IPS-15b (cell line): ENCODE data around the gene ANAPC2.

ENCODE experiments used
- H3K27me3 ChIP-seq: one replicate; pipeline ENCODE4 v1.6.1; 2013; ENCODE audit warnings: low read length; ENCODE audit not compliant: control insufficient read depth, insufficient read depth
- H3K36me3 ChIP-seq: one replicate; pipeline ENCODE4 v1.6.1; 2013; ENCODE audit warnings: low read length; ENCODE audit not compliant: control insufficient read depth, insufficient read depth
- H3K4me1 ChIP-seq: one replicate; pipeline ENCODE4 v1.6.1; 2013; ENCODE audit warnings: mild to moderate bottlenecking, low read length; ENCODE audit not compliant: control insufficient read depth, insufficient read depth
- H3K4me3 ChIP-seq: one replicate; pipeline ENCODE4 v1.5.1; 2013; ENCODE audit warnings: low read depth, low read length
- H3K9ac ChIP-seq: one replicate; pipeline ENCODE4 v1.6.1; 2013; ENCODE audit warnings: low read depth, mild to moderate bottlenecking, low read length
- H3K9me3 ChIP-seq: one replicate; pipeline ENCODE4 v1.6.1; 2013; ENCODE audit warnings: mild to moderate bottlenecking, low read length; ENCODE audit not compliant: control insufficient read depth, insufficient read depth

Gene ANAPC2

DNA sequence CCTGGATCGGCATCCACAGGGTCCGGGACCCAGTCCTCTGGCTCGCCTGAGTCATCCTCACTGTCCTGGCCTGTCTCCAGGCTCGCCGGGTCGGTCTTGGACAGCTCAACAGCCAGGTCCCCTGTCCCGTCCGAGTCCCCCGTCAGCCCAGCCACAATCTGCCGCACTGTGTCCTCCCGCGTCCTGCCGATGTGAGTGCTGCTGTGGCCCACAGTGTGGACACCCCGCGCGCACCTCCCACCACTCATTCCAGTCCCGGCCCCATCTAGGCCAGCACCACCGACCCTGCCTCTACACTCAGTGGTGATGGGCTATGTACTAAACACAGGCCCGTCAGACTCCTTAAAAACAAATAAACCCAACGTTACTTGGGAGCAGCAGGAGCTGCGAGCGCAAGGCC lies 6.7 kb downstream of the ANAPC2 start:
- Histone ChIP-seq H3K4me3 (no peak overlapping the region), H3K9me3 (no peaks in the 10 kb centered on the region), H3K9ac (no peak overlapping the region), H3K4me1 (no peaks in the 10 kb centered on the region), H3K36me3 (peaks cover 52% of the 10 kb centered on the region), H3K27me3 (no peaks in the 10 kb centered on the region)

DNA sequence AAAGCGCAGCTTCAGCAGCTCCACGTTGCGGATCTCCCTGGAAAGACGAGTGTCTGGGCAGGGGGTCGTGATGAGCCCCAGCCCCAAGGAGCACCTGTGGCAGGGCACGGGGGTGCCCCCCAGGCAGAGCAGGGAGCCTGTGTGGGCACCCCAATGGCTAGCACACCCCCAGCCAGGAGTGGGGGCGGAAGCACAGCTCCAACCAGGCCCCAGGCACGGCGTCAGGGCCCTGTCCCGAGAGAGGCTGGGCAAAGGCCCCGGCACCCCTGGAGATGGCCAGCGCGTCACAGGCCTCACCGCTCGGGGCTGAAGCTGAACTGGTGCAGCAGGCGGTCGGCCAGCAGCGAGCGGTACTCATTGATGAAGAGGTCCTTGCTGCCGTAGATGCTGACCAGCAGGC lies 7.9 kb downstream of the ANAPC2 start:
- Histone ChIP-seq H3K27me3 (peaks cover 3% of the 10 kb centered on the region), H3K4me1 (no peaks in the 10 kb centered on the region), H3K9ac (no peak overlapping the region), H3K9me3 (no peaks in the 10 kb centered on the region), H3K36me3 (peaks cover 45% of the 10 kb centered on the region), H3K4me3 (no peak overlapping the region)

DNA sequence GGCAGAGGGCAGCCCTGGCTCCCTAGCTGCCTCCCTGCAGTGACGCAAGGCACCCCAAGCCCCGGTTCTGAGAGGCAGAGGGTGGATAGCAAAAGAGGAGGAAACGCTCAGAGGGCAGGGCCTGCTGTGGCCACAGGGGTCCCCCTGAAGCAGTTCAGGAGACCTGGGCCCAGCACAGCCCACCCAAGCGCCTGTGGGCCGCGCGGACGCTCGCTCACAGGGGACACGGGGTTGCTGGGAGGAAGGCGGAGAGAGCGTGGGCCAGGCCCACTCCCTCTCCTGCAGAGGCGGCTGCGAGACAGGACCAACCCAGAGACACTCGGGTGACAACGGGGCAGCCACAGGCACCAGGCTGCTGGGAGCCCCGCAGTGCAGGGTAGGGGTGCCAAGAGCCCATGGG lies 8.6 kb downstream of the ANAPC2 start:
- Histone ChIP-seq H3K4me1 (no peaks in the 10 kb centered on the region), H3K27me3 (peaks cover 3% of the 10 kb centered on the region), H3K9ac (no peak overlapping the region), H3K9me3 (no peaks in the 10 kb centered on the region), H3K4me3 (no peak overlapping the region), H3K36me3 (peaks cover 44% of the 10 kb centered on the region)

DNA sequence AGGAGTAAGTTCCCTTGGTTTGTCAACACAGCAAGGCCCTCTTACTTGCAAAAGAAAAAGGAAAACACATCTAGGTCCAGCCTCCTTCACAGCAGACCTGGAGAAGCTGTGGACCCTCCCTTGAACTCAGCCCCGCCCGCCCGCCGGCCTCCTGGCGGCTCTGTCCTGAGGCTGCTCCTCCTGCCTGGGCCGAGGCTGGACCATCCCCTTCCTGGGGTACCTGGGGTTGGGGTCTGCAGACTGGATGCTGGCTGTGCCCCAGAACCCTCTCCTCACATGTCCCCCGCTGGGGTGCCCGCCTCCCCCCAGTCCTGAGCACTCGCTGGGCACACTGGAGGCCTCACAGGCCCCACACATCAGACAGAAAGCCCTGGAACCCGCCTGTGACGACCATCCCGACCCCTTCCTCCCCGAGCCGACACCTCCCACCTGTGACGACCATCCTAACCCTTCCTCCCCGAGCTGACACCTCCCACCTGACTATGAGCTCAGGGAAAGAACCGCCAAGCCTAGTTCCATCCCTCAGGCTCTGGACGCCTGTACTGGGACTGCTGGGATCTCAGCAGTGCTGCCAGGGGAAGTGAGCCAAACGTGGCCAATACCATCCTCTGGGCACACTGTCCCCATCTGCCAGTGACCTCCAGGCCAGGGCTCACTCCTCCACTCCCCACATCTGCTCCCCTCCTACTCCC lies 9.3 kb downstream of the ANAPC2 start:
- Histone ChIP-seq H3K9ac (no peak overlapping the region), H3K36me3 (peaks cover 44% of the 10 kb centered on the region), H3K4me1 (no peaks in the 10 kb centered on the region), H3K9me3 (no peaks in the 10 kb centered on the region), H3K4me3 (no peak overlapping the region), H3K27me3 (peaks cover 3% of the 10 kb centered on the region)

DNA sequence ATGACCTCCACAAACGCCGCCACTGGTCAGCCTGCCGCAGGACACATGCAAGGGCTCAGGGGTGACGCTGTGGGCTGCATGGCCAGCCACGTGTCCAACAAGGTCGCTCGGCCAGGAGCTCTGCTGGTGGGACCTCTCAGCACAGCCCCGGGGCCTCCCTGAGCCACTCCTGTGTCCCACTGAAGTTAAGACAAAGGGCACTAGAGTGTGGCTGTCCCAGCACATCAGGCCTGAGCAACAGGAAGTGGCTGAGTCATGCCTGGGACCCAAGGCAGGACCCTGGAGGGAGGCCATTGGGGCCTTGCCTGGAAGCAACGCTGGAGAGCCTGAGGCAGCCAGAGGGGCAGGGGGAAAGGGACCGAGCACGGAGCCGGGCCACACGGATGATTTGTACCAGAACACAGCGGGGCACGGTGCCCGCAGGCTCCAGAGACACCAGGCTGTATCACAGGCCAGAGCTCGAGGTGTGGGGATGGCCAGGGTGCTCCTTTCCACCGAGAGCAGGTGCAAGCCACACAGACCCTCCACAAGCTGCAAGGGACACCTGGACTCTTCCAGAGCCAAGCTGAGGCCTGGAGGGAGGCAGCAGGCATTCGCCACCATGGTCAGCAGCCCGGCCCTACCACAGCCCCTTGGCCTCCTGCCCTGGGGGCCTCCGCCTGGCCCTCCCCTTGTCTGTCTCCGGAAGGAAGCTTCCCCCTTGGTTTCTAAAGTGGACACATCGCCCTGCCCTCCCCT lies 10.0 kb downstream of the ANAPC2 start:
- Histone ChIP-seq H3K4me1 (no peaks in the 10 kb centered on the region), H3K27me3 (peaks cover 3% of the 10 kb centered on the region), H3K4me3 (no peak overlapping the region), H3K36me3 (peaks cover 37% of the 10 kb centered on the region), H3K9ac (no peak overlapping the region), H3K9me3 (no peaks in the 10 kb centered on the region)

DNA sequence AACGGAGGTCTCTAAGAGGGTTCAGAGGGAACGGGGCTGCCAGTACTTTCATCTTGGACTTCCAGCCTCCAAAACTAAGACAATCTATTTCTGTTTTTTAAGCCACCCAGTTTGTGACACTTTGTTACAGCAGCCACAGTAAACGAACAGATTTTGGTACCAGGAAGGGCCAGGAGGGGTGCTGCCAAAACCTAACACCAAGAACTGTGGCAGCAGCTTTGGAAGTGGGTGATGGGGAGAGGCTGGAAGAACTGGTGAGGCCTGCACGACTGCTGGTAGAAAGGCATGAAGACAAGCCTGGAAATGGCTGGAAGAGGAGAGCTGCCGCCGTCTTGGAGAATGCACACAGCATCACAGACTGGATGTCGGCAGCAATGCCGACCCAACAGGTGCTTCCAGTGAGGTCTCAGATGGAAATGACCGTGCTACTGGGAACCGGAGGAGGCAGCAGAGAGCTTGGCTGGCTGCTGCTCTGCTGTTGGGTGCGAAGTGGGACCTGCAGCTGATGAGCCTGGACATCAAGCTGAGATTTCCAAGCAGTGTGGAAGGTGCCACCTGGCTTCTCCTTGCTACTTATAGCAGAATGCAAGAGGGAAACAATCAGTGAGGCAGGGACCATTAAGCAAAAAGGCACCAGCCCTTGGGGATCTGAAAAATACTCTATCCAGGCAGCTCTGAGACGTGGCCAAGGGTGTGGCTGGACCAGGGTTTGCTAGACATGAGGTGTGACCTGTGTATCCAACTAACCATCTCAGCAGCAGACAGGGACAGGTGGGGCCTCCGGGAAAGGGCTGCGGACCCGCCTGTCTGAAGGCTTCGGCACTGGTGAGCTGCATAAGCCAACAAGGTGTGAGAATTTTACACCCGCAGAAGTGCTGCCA lies 11.8 kb downstream of the ANAPC2 start:
- Histone ChIP-seq H3K4me1 (no peaks in the 10 kb centered on the region), H3K9me3 (no peaks in the 10 kb centered on the region), H3K36me3 (peaks cover 23% of the 10 kb centered on the region), H3K9ac (no peak overlapping the region), H3K4me3 (no peak overlapping the region), H3K27me3 (peaks cover 3% of the 10 kb centered on the region)

DNA sequence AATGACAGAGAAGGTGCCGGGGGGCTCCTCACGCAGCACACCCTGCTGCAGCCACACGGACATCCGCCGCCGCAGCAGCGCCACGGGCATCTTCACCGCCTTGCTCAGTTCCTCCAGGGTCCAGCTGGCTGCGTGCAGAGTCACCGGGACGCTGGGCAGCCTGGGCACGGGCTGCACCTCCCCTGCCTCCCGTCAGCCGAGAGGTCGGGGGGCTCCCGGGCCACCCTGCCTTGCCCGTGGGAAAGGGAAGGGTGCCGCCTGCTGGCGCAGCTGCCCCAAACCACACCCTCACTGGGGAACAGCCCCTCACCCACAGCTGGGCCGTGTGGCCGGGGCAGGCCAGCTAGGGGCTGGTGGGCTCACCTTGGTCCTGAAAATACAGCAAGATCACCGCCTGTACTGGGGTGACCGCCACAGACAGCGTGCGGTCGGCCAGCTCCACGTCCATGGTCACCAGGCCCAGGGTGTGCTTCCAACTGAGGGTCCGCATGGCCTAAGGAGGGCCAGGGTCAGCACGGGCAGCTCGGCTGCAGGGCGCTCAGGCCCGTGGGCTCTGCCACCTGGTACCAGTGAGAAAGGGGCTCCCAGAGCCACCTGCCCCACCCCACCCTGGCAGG lies 12.9 kb downstream of the ANAPC2 start:
- no peak overlapping the region for H3K9ac ChIP-seq
- H3K4me3 ChIP-seq = no peak overlapping the region
- peaks cover 10% of the 10 kb centered on the region for H3K27me3 ChIP-seq
- no peaks in the 10 kb centered on the region for H3K9me3 ChIP-seq
- peaks cover 15% of the 10 kb centered on the region for H3K36me3 ChIP-seq
- H3K4me1 ChIP-seq = no peaks in the 10 kb centered on the region

DNA sequence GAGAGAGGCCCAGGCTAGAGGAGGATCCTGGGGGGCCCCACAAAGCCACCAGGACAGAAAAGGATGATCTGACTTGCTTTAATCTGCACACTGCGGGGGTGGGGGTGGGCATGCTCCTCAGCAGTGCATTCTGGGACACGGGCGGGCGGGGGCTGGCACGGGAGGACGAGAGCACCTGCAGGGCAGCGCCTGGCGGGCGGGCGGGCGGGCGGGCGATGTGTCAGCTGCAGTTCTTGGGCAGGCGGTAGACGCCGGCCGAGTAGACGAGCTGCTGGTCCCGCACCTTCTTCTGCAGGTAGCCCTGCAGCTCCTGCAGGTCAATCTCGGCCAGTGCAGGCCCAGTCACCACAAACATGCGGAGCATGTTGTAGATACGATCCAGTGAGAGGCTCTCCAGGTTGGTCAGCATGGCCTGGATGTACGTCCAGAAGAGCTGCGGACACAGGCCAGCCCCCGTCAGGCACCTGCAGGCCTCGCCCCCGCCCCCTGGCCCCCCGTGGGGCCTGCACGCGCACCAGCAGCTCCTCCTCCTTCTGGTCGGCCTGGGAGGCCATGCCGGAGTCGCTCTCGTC lies 13.6 kb downstream of the ANAPC2 start:
- H3K36me3 ChIP-seq = peaks cover 10% of the 10 kb centered on the region
- H3K27me3 ChIP-seq = peaks cover 14% of the 10 kb centered on the region
- H3K4me1 ChIP-seq = no peaks in the 10 kb centered on the region
- H3K4me3 ChIP-seq = no peak overlapping the region
- no peak overlapping the region for H3K9ac ChIP-seq
- H3K9me3 ChIP-seq = no peaks in the 10 kb centered on the region

DNA sequence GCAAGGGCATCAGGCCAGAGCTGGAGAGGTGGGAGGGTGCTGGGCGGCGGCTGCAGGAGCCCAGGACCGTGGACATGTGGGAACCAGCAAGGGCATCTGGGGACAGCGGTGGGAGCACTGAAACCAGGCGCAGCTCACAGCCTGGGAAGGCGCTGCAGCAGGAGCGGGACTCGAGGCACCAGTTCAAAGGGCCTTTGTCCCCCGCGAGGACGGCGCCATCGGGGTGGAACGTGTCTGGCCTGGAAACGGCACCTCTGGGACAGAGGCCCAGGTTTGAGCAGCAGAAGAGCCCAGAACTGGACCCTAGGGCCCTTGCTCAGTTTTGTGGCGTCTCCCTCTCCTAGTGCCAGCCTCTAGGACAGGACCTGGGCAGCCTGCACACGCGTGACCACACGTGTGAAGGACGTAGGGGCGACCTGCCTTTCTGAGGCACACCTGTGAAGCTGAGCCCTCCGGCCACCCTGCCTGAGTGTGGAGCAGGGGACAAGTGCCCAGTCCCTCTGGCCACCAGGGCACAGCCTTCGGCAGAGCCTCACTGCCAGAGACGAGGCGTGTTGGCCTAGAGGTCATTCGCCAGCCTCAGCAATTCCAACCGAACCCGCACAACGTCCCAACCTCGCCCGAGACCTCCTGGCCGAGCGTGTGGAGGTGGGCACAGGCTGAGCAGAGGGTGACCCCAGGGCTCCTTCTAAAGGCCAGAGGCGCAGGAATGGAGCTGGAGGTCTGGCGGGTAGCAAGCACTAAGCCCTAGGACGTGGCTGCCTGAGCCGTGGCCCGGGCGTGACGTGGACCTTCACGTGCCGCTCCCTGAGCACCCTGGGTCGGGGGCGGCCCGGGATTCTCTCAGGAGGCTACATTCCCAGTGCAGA lies 14.3 kb downstream of the ANAPC2 start:
- no peak overlapping the region for H3K4me3 ChIP-seq

DNA sequence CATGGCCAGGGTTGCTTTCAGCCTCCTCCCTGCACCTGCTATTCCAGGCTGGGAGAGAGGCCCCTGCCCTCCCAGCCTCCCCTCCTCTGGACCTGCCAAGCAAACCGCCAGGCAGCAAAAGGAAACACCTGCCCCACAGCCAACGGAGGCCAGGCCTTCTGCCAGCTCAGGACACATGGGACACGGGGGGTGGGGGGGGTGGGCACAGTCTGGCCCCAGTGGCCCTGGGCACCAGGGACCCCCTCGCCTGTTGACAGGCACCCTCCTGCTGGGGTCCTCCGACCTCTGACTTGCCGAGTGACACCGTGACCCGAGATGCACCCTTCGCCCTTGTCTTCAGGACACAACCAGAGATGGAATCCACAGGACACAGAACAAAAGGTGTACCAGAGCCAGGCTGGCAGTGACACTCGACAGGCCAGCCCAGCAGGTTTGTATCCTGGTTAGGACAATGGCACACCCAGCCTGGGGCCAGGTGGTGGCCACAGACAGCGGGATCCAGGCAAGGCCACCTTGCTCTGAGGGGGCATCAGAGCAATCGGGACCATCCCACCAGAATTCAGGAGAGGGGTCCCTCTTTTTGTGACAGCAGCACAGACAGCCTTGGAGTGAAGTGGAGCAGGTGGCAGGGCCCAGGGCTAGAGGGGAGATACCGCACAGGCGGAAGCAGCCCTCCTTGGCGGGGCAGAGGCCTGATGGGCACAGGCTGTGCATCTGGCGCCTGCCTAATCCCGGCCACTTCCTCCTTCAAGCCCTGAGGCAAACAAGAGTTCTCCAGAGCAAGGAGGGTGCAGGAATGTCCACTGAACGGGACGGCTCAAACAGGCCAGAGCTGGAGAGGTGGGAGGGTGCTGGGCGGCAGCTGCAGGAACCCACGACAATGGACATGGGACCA lies 15.2 kb downstream of the ANAPC2 start:
- peaks cover 19% of the 10 kb centered on the region for H3K27me3 ChIP-seq
- no peak overlapping the region for H3K4me3 ChIP-seq
- H3K4me1 ChIP-seq = no peaks in the 10 kb centered on the region

More for the DNA sequence above, 14.3 kb downstream of the ANAPC2 start:
- Histone ChIP-seq H3K9ac (no peak overlapping the region), H3K4me1 (no peaks in the 10 kb centered on the region), H3K36me3 (peaks cover 2% of the 10 kb centered on the region), H3K9me3 (no peaks in the 10 kb centered on the region), H3K27me3 (peaks cover 15% of the 10 kb centered on the region)

More for the DNA sequence above, 15.2 kb downstream of the ANAPC2 start:
- Histone ChIP-seq H3K9ac (no peak overlapping the region), H3K9me3 (no peaks in the 10 kb centered on the region), H3K36me3 (no peaks in the 10 kb centered on the region)
